Activated CD8-positive, alpha-beta T cell treated with anti-CD3 and anti-CD28 coated beads for 36 hours (primary cell): Measurements from ENCODE around the gene CCDC93. TPM values are rescaled to one million over a fixed set of nuclear protein-coding genes. Genes with fewer than 3 reads are reported as not detected.

Source experiments
- ATAC-seq: fragments of 200-7000 bp; cut with Tn5 transposase; one replicate; pipeline ENCODE4 v1.10.0; 2021; ENCODE audit warnings: mild to moderate bottlenecking, moderate library complexity
- CTCF ChIA-PET: fragments of 350-600 bp; sonication (Branson Sonifier 250); formaldehyde crosslinking; loops from one replicate; lab custom pipeline; 2021; ENCODE audit warnings: antibody characterized with exemption; lab: Charles Lee
- POLR2A ChIA-PET: fragments of 350-600 bp; sonication (Branson Sonifier 250); formaldehyde crosslinking; loops from one replicate; lab custom pipeline; 2021; ENCODE audit warnings: antibody characterized with exemption; lab: Charles Lee
- DNase-seq: peaks from one replicate; pipeline ENCODE4 v3.0.0-alpha.2; 2020
- H3K27ac Mint-ChIP-seq: one replicate; pipeline ENCODE4 v1.8.0; 2021; ENCODE audit warnings: mild to moderate bottlenecking, mixed read lengths
- H3K27me3 Mint-ChIP-seq: one replicate; pipeline ENCODE4 v1.8.0; 2021; ENCODE audit warnings: mixed read lengths
- H3K36me3 Mint-ChIP-seq: one replicate; pipeline ENCODE4 v1.8.0; 2021; ENCODE audit warnings: low read depth, mixed read lengths
- H3K4me1 Mint-ChIP-seq: one replicate; pipeline ENCODE4 v1.8.0; 2021; ENCODE audit warnings: low read depth, mixed read lengths
- H3K4me3 Mint-ChIP-seq: one replicate; pipeline ENCODE4 v1.8.0; 2021; ENCODE audit warnings: mild to moderate bottlenecking, moderate library complexity, mixed read lengths
- H3K9me3 Mint-ChIP-seq: one replicate; pipeline ENCODE4 v1.8.0; 2021; ENCODE audit warnings: mixed read lengths
- CTCF ChIP-seq: fragments of 200-600 bp; IDR thresholded peaks from one replicate; pipeline ENCODE4 v1.8.0; 2022; ENCODE audit warnings: antibody characterized with exemption, mild to moderate bottlenecking
- intact Hi-C: fragments of 100-400 bp; cut with micrococcal nuclease; formaldehyde crosslinking; loops from one replicate; pipeline ENCODE4 v1.10.0; 2022
- total RNA-seq, 2 experiments: library from RNA; stranded (reverse); gene quantifications; one replicate each; pipeline ENCODE4 v1.2.3, GENCODE V29; 2021

Gene CCDC93
- total RNA-seq, 2 experiments from 2014 or later, result 24.5 to 25.4 TPM

- ATAC-seq, result no peak
- CTCF ChIA-PET, result interaction anchor here (0.8 to 2.6 kb wide), 3 partner anchors 8 to 241 kb away, joined by 3 to 10 read pairs (median 7); no protein-coding TSS in a partner anchor
- intact Hi-C loops, result no loop called here
- Mint-ChIP-seq H3K4me1 (no peaks in the 10 kb centered on the region), H3K27me3 (peaks cover 17% of the 10 kb centered on the region), H3K9me3 (no peaks in the 10 kb centered on the region), H3K4me3 (no peak overlapping the region), H3K27ac (no peak overlapping the region), H3K36me3 (no peaks in the 10 kb centered on the region)
- no peak for TF ChIP-seq CTCF
- POLR2A ChIA-PET, result no interaction called here
- no peak for DNase-seq
These were observed 40.5 kb upstream of the CCDC93 start for GRCh38 chr2:118054213-118055008.

GRCh38 chr2:118053681-118054080, 39.8 kb upstream of the CCDC93 start:
- POLR2A ChIA-PET, result interaction anchor here (0.6 kb wide), 1 partner anchor 46 kb away, joined by 3 read pairs; no protein-coding TSS in a partner anchor
- no peaks in the 10 kb centered on the region for H3K36me3 Mint-ChIP-seq
- H3K4me3 Mint-ChIP-seq, result no peak overlapping the region
- TF ChIP-seq CTCF, result no peak
- CTCF ChIA-PET, result no interaction called here
- H3K4me1 Mint-ChIP-seq, result no peaks in the 10 kb centered on the region
- no peaks in the 10 kb centered on the region for H3K9me3 Mint-ChIP-seq
- peaks cover 17% of the 10 kb centered on the region for H3K27me3 Mint-ChIP-seq
- no peak for ATAC-seq
- no peak for DNase-seq
- no peak overlapping the region for H3K27ac Mint-ChIP-seq
- intact Hi-C loops, result no loop called here

- Mint-ChIP-seq H3K4me1 (no peaks in the 10 kb centered on the region), H3K9me3 (no peaks in the 10 kb centered on the region), H3K4me3 (no peak overlapping the region), H3K27ac (no peak overlapping the region), H3K36me3 (no peaks in the 10 kb centered on the region), H3K27me3 (peaks cover 24% of the 10 kb centered on the region)
- intact Hi-C loops, result no loop called here
- no peak for TF ChIP-seq CTCF
- ChIA-PET POLR2A (no interaction called here), CTCF (interaction anchor here (1.2 to 3.5 kb wide), 3 partner anchors 8 to 23 kb away, joined by 3 to 11 read pairs (median 9); no protein-coding TSS in a partner anchor)
- ATAC-seq (no peak), DNase-seq (no peak)
These were observed 38.6 kb upstream of the CCDC93 start for GRCh38 chr2:118052474-118052873.

- peaks cover 2% of the 10 kb centered on the region for H3K4me1 Mint-ChIP-seq
- DNase-seq (no peak), ATAC-seq (no peak)
- no peak overlapping the region for H3K4me3 Mint-ChIP-seq
- intact Hi-C loops, result no loop called here
- no peak overlapping the region for H3K27ac Mint-ChIP-seq
- no peaks in the 10 kb centered on the region for H3K36me3 Mint-ChIP-seq
- ChIA-PET CTCF (interaction anchor here (0.9 to 3.5 kb wide), 5 partner anchors 9 to 170 kb away, joined by 3 to 11 read pairs (median 3); no protein-coding TSS in a partner anchor), POLR2A (no interaction called here)
- H3K27me3 Mint-ChIP-seq, result peaks cover 25% of the 10 kb centered on the region
- no peak for TF ChIP-seq CTCF
- H3K9me3 Mint-ChIP-seq, result no peaks in the 10 kb centered on the region
These were observed 38.0 kb upstream of the CCDC93 start for GRCh38 chr2:118051826-118052358.

GRCh38 chr2:118050974-118051373, 37.1 kb upstream of the CCDC93 start:
- Mint-ChIP-seq H3K9me3 (no peaks in the 10 kb centered on the region), H3K27ac (no peak overlapping the region), H3K4me3 (no peak overlapping the region), H3K4me1 (peaks cover 2% of the 10 kb centered on the region), H3K36me3 (no peaks in the 10 kb centered on the region), H3K27me3 (peaks cover 25% of the 10 kb centered on the region)
- ATAC-seq, result no peak
- ChIA-PET CTCF (interaction anchor here (0.7 to 3.5 kb wide), 5 partner anchors 10 to 171 kb away, joined by 3 to 11 read pairs (median 3); no protein-coding TSS in a partner anchor), POLR2A (no interaction called here)
- intact Hi-C loops, result no loop called here
- no peak for TF ChIP-seq CTCF
- no peak for DNase-seq
